HG02759 (cell line): Measurements from ENCODE around the gene SLC38A7.
"Not testable (repeated sequence)": the region's sequence is repeated elsewhere in the genome, so short reads cannot be mapped to it uniquely, and the experiment has no call there.

Experiments
- ATAC-seq: cut with Tn5 transposase; IDR thresholded peaks from one replicate; pipeline ENCODE4 v1.9.1; 2021; ENCODE audit warnings: mild to moderate bottlenecking, moderate library complexity; ENCODE audit not compliant: unreplicated experiment

Gene SLC38A7

GRCh38 chr16:58684354-58685083 is at the start of gene SLC38A7:
TSS of gene SLC38A7 (minus strand) at chr16:58684770. CDS start at chr16:58680126, 4,644 bp downstream.
- peak; percentile 99 for ATAC-seq

GRCh38 chr16:58733671-58734458 is 49.3 kb upstream of the SLC38A7 start, which contains the start of gene GOT2:
TSS of gene GOT2 (minus strand) at chr16:58734316. CDS start at chr16:58734228, 88 bp downstream.
- ATAC-seq = peak; percentile 94

- ATAC-seq = no peak
Observed at GRCh38 chr16:58733248-58733670, 48.7 kb upstream of the SLC38A7 start.

- ATAC-seq = peak; percentile 37
Observed at GRCh38 chr16:58732545-58733247, 48.1 kb upstream of the SLC38A7 start.

- ATAC-seq = no peak
Observed at GRCh38 chr16:58730724-58731370, 46.3 kb upstream of the SLC38A7 start.

- ATAC-seq = no peak
Observed at GRCh38 chr16:58727796-58728568, 43.4 kb upstream of the SLC38A7 start.

GRCh38 chr16:58727028-58727781 is 42.6 kb upstream of the SLC38A7 start:
- ATAC-seq = no peak

- no peak for ATAC-seq
Observed at GRCh38 chr16:58723109-58723508, 38.5 kb upstream of the SLC38A7 start.

- no peak for ATAC-seq
Observed at GRCh38 chr16:58717994-58718393, 33.4 kb upstream of the SLC38A7 start.

- no peak for ATAC-seq
Observed at GRCh38 chr16:58716468-58716867, 31.9 kb upstream of the SLC38A7 start.

GRCh38 chr16:58713742-58714141 is 29.2 kb upstream of the SLC38A7 start:
- no peak for ATAC-seq

GRCh38 chr16:58709333-58709732 is 24.8 kb upstream of the SLC38A7 start:
- no peak for ATAC-seq

- no peak for ATAC-seq
Observed at GRCh38 chr16:58699151-58699550, 14.6 kb upstream of the SLC38A7 start.

- ATAC-seq = no peak
Observed at GRCh38 chr16:58695368-58695767, 10.8 kb upstream of the SLC38A7 start.

GRCh38 chr16:58692450-58692849 is 7.9 kb upstream of the SLC38A7 start:
- ATAC-seq = no peak

- ATAC-seq = not testable (repeated sequence)
Observed at GRCh38 chr16:58686985-58687706, 2.6 kb upstream of the SLC38A7 start.

- ATAC-seq = no peak
Observed at GRCh38 chr16:58685084-58685449, 497 bp upstream of the SLC38A7 start.

- ATAC-seq = no peak
Observed at GRCh38 chr16:58684001-58684353, 593 bp downstream of the SLC38A7 start.

GRCh38 chr16:58679763-58680162 is 4.8 kb downstream of the SLC38A7 start:
- ATAC-seq = no peak
